ENCODE results near the gene RNU6-9. TPM values are rescaled to one million over a fixed set of nuclear protein-coding genes. Genes with fewer than 3 reads are reported as not detected.
A peak's percentile ranks its signal among the peaks of the same experiment; 100 is the strongest.

RNU6-9 gene
- total RNA-seq, 2 donors from 2014 or later: not detected

DNA sequence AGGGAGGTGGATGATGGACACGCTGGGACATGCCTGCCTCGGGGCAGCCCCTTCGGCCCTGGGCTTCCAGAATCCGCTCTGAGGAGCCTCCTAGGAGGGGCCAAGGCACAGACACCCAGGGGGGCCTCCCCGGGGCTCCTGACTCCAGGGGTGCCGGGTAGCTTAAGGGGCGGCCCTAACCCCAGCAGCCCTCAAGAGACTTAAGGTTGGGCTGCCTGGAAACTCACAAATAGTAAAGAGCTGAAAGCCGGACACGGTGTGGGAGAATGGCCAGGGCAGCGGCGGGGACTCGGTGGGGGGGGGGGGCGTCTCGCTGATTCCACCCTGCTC lies 40.2 kb downstream of the RNU6-9 start:
- Mint-ChIP-seq H3K27me3 (no peaks in the 10 kb centered on the region), H3K4me3 (no peak overlapping the region), H3K27ac (no peak overlapping the region)

DNA sequence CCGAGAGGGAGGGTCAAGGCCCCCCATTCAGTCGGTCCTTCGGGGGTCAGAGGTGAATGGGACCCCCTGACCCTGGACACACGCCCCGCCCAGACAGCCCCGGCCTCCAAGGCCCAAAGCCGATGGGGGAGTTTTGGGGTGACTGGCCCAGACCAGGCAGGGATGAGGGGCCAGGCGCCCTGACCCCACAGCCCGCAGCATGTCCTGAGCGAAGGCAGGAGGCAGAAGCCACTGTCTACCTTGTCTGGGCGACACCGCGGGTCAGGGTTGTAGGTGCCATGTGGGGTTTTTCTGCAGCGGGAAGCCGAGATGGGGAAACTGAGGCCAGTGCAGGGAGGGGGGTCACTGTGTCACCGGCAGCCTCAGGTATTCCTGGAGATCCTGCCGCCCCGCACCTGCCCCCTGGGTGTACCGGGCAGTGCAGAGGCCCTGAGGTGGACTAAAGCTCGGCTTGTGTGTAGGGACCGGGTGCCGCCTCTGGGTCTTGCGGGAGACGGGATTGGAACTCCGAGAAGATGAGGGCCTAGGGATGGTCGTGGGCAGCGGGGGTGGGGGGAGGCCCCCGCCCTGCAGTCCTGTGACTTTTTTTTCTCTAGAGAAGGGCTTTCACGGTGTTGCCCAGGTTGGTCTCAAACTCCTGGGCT lies 41.0 kb downstream of the RNU6-9 start:
- Mint-ChIP-seq H3K4me1 (peaks cover 4% of the 10 kb centered on the region), H3K9me3 (no peaks in the 10 kb centered on the region), H3K4me3 (no peak overlapping the region), H3K27me3 (no peaks in the 10 kb centered on the region), H3K36me3 (ENCODE audit: low read depth) (peaks cover 29% of the 10 kb centered on the region), H3K27ac (no peak overlapping the region)
- ATAC-seq (replicated peaks): no peak

More for the DNA sequence above, 40.2 kb downstream of the RNU6-9 start:
- no peaks in the 10 kb centered on the region for H3K9me3 Mint-ChIP-seq
- H3K4me1 Mint-ChIP-seq: peaks cover 4% of the 10 kb centered on the region
- peaks cover 29% of the 10 kb centered on the region for H3K36me3 Mint-ChIP-seq (ENCODE audit: low read depth)
- no peak for ATAC-seq (replicated peaks)

DNA sequence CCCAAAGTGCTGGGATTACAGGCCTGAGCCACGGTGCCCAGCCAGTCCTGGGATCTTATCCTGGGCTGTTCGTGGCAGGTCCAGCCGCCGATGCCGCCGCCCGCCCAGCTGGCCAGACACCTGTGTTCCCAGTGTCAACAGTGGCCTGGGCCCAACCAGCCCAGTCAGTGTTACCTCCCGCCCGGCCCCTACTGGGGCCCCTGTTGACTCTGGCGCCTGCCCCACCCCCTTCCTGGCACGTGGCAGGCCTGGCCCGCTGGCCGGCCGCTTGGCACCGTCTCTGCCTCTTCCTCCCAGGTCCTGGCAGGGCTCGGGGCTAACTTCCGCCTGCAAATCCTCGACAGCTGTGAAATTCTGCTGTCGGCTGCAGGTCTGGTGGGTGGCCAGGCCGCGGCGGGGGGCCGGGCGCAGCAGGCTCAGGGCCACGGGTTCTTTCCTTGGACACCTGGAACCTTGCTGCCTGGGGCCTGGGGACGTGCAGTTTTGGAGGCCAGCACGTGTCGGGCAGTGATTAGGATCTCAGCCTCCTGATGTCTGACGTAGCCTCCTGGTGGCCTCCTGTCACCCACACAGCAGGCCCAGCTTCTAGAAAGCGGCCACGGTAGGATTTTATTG lies 41.7 kb downstream of the RNU6-9 start:
- Mint-ChIP-seq H3K9me3 (no peaks in the 10 kb centered on the region), H3K4me3 (no peak overlapping the region), H3K27ac (no peak overlapping the region), H3K36me3 (ENCODE audit: low read depth) (peaks cover 32% of the 10 kb centered on the region), H3K4me1 (peaks cover 5% of the 10 kb centered on the region), H3K27me3 (no peaks in the 10 kb centered on the region)
- no peak for ATAC-seq (replicated peaks)

GRCh38 chr19:936175-936546 lies 42.9 kb downstream of the RNU6-9 start:
- Mint-ChIP-seq H3K4me3 (no peak overlapping the region), H3K9me3 (no peaks in the 10 kb centered on the region), H3K4me1 (peaks cover 10% of the 10 kb centered on the region), H3K36me3 (ENCODE audit: low read depth) (peaks cover 29% of the 10 kb centered on the region), H3K27me3 (no peaks in the 10 kb centered on the region), H3K27ac (no peak overlapping the region)
- no peak for ATAC-seq (replicated peaks)

DNA sequence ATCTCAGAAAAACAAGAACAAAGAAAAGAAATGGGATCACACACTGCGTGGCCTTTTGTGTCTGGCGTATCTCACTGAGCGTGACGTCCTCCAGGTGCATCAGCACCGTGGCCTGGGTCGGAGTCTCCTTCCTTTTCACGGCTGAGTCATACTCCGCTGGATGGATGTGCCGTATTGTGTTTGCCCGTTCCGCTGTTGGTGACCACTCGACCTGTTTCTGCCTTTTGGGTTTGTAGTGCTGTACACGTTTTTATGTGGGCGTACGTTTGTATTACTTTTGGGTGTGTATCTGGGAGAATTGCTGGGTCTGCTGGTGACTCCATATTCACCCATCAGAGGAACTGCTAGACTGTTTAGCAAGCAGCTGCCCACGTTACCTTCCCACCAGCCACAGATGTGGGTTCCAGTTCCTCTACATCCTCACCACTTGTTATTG lies 44.0 kb downstream of the RNU6-9 start:
- peaks cover 15% of the 10 kb centered on the region for H3K4me1 Mint-ChIP-seq
- no peaks in the 10 kb centered on the region for H3K27me3 Mint-ChIP-seq
- no peaks in the 10 kb centered on the region for H3K9me3 Mint-ChIP-seq
- peaks cover 35% of the 10 kb centered on the region for H3K36me3 Mint-ChIP-seq (ENCODE audit: low read depth)
- peak overlapping the region; percentile 33 for H3K4me3 Mint-ChIP-seq
- H3K27ac Mint-ChIP-seq: peak overlapping the region; percentile 18
- peak; percentile 79 for ATAC-seq (replicated peaks)

- Mint-ChIP-seq H3K27me3 (no peaks in the 10 kb centered on the region), H3K27ac (peak overlapping the region; percentile 18), H3K36me3 (ENCODE audit: low read depth) (peaks cover 35% of the 10 kb centered on the region), H3K9me3 (no peaks in the 10 kb centered on the region), H3K4me3 (peak overlapping the region; percentile 33), H3K4me1 (peaks cover 11% of the 10 kb centered on the region)
- no peak for ATAC-seq (replicated peaks)
Observed at GRCh38 chr19:938233-938923, 45.1 kb downstream of the RNU6-9 start.

GRCh38 chr19:939439-939838 lies 46.2 kb downstream of the RNU6-9 start:
- Mint-ChIP-seq H3K27me3 (no peaks in the 10 kb centered on the region), H3K4me3 (peak overlapping the region; percentile 79), H3K36me3 (ENCODE audit: low read depth) (peaks cover 35% of the 10 kb centered on the region), H3K9me3 (no peaks in the 10 kb centered on the region), H3K4me1 (peaks cover 11% of the 10 kb centered on the region), H3K27ac (peak overlapping the region; percentile 86)
- ATAC-seq (replicated peaks): no peak

DNA sequence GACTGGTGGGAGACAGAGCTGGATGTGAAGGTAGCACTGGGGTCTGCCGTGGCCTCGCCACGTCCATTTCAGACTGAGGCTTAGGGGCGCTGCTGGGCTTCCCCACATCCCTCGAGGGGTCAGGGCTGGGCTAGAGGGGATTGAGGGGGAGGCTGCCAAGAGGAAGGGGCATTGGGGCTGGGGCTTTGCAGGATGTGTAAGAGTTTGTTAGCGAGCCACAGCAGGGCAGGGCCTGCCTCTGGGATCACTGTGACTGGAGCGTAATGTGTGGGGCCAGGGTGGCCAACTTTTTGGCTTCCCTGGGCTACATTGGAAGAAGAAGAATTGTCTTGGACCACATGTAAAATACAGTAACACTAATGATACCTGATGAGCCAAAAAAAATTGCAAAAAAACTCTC lies 46.6 kb downstream of the RNU6-9 start:
- ATAC-seq (replicated peaks): no peak
- Mint-ChIP-seq H3K27ac (peak overlapping the region; percentile 86), H3K4me3 (peak overlapping the region; percentile 79), H3K9me3 (no peaks in the 10 kb centered on the region), H3K4me1 (peaks cover 11% of the 10 kb centered on the region), H3K36me3 (ENCODE audit: low read depth) (peaks cover 35% of the 10 kb centered on the region), H3K27me3 (no peaks in the 10 kb centered on the region)

DNA sequence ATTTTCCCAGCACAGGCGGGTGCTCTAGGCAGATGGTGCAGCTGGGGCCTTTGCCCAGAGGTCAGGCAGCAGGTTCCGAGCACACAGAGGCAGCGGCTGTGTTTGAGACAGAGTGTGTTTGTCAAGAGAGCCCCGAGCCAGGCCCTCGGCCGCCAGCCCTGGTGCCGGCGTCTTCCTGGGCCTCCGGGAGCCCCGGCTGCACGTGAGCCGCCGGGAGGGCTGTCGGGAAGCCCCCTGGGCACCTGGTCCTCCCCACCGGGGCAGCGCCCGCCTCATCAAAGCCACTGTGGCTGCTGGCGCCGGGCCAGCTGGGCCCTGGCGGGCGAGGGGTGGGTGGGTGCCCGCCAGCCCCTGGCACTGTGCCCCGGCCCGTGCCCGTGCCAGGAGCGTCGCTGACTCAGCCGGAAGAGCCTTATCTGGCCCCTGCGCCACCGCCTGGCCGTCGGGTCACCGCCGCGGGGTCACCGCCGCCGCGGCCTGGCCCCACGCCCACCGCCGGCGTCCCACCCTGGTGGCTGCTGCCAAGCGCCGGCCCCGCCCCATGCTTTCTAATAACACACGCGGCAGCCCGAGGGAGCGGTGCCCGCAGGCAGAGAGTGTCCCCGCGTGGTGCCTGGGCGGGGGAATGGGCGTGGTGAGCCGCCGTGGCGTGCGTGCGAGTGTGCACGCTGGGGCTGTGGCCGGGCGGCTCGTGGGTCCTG lies 47.5 kb downstream of the RNU6-9 start:
- no peaks in the 10 kb centered on the region for H3K27me3 Mint-ChIP-seq

DNA sequence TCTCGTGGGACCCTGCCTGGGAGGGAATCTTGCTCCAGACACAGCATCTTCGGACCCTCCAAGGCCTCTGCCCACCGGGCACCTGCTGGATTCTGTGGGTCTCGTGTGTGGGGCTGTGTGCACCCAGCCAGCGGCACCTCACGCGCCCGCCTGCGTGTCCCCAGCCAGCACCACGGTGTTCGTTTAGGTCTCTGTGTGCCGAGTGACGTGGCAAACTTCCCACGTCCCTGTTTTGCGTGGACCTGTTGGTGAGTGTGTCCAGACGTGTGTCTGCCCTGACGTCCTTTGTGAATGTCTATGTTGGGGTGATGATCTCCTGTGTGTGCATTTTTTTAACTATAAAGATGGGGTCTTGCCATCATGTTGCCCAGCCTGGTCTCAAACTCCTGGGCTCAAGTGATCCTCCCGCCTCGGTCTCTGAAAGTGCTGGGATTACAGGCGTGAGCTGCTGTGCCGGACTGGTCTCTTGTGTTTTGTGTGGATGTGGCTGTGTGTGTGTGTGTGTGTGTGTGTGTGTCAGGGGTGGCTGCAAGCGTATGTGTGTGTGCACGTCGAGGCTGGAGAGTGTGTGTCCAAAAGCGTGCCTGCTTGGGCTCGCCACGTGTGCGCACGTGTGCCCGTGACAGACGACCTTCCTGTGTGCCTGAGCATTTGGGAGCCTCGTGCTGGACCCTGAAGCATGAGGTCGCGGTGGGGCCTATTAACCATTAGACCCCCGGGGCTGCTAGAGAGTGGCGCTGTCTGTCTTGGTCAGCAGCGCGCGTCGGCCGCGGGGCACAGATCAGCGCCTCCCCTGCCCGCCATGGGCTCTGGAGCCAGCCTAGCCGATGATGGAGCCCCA lies 48.2 kb downstream of the RNU6-9 start:
- Mint-ChIP-seq H3K36me3 (ENCODE audit: low read depth) (peaks cover 35% of the 10 kb centered on the region), H3K27me3 (no peaks in the 10 kb centered on the region), H3K4me1 (peaks cover 11% of the 10 kb centered on the region), H3K9me3 (no peaks in the 10 kb centered on the region), H3K27ac (peak overlapping the region; percentile 92), H3K4me3 (peak overlapping the region; percentile 85)
- ATAC-seq (replicated peaks): peak; percentile 3

More for the DNA sequence above, 47.5 kb downstream of the RNU6-9 start:
- Mint-ChIP-seq H3K4me1 (peaks cover 11% of the 10 kb centered on the region), H3K9me3 (no peaks in the 10 kb centered on the region), H3K36me3 (ENCODE audit: low read depth) (peaks cover 35% of the 10 kb centered on the region), H3K27ac (peak overlapping the region; percentile 92), H3K4me3 (peak overlapping the region; percentile 85)
- peak; percentile 78 for ATAC-seq (replicated peaks)

DNA sequence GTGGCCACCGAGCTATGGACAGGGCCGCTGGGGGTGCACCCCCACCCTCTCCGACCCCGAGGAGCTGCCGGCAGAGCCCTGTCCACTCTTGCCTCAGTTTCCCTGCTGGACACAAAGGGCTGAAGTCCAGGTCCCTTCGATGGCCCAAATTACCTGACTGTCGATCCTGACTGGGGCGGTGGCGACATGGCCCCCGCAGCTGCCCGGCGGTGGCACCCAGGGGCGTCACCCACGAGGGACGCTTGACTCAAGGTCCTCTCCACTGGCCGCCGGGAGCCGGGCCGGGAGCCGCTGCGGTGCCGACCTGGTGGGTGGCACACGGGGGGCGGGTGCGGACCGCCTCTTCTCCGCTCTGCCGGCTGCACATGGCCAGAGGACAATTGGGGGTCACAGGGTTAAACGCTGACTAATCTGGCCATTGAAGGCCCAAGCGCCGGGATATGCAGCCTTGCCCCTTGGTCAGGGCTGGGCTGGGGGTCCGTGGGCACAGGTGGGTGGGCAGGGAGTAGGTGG lies 48.9 kb downstream of the RNU6-9 start:
- peaks cover 11% of the 10 kb centered on the region for H3K4me1 Mint-ChIP-seq
- H3K4me3 Mint-ChIP-seq: peak overlapping the region; percentile 85
- H3K9me3 Mint-ChIP-seq: no peaks in the 10 kb centered on the region
- H3K27me3 Mint-ChIP-seq: no peaks in the 10 kb centered on the region
- H3K36me3 Mint-ChIP-seq (ENCODE audit: low read depth): peaks cover 32% of the 10 kb centered on the region
- ATAC-seq (replicated peaks): no peak
- no peak overlapping the region for H3K27ac Mint-ChIP-seq

Data from activated T-helper 17 cell treated with anti-CD3 and anti-CD28 coated beads, Interleukin-2, amount 50 U/mL, for 72 hours (primary cell).